ENCODE measurements around the gene ST3GAL3. TPM values are rescaled to one million over a fixed set of nuclear protein-coding genes. Genes with fewer than 3 reads are reported as not detected.

The ST3GAL3 gene
- total and polyA plus RNA-seq, 11 donors = 14.4 to 31.7 (median 26.3) TPM

DNA sequence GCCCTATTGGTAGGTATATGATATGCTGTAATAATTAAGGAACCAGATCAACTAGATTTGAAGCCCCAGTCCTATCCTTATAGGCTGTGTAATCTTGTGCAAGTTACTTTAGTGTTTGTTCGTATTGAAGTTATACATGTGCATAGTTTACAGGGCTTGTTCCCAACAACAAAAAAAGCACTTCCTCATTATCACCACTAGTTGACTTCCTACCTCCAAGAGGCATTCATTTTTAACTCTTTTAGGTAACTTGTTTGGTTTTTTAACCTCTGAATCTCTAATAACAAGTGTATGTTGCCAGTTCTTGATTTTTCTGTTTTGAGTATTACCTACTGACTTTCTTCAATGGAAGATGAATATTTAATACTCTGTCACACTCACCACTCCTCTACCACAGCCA lies 71.9 kb downstream of the ST3GAL3 start:
- H3K27ac ChIP-seq = no peak overlapping the region
- H3K9me3 ChIP-seq = peaks cover 0 to 29% (median 3%) of the 10 kb centered on the region in 12 donors
- WGBS, 4 donors = 87 to 95% (median 91%) methylated on average over 1 of the region's 1 CpG
- no peak overlapping the region for H3K4me3 ChIP-seq
- peaks cover 0 to 8% (median 0%) of the 10 kb centered on the region in 9 donors for H3K36me3 ChIP-seq
- no peak for DNase-seq
- peaks cover 0 to 31% (median 8%) of the 10 kb centered on the region in 12 donors for H3K4me1 ChIP-seq
- intact Hi-C loops (cut with DNase I) = no loop called here
- TF ChIP-seq POLR2A (IDR thresholded peaks at IDR 0.05) = no peak
- peak in 2 of 12 donors; percentile 26 to 32 for TF ChIP-seq CTCF (IDR thresholded peaks at IDR 0.05)
- H3K27me3 ChIP-seq = no peaks in the 10 kb centered on the region
- no peak for ATAC-seq

DNA sequence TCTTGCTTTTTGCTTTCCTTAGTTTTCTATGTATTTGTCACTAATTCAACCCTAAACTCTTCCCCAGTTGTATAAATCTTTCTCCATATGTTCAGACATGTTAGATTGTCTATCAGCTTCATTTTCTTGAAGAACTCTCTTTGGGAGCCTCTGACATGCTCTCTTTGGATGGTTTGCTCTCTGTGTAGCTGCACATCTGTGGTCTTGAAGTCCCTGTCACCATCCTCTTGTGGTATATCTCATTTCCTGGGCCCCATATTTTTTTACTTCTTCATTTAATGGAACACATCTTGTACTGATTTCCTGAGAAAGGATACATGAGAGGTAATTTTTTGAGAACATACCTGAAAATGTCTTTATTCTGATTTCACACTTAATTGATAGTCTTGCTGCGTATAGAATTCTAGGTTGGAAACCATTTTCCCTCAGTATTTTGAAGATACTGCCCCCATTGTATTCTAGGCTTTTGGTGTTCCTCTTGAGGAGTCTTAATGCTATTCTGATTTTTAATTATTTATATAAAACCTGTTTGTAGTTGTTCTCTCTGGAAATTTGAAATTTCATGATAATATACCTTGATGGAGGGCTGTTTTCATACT lies 72.6 kb downstream of the ST3GAL3 start:
- ATAC-seq (no peak), DNase-seq (no peak)
- Histone ChIP-seq H3K27me3 (no peaks in the 10 kb centered on the region), H3K27ac (no peak overlapping the region), H3K36me3 (peaks cover 0 to 1% (median 0%) of the 10 kb centered on the region in 9 donors), H3K4me1 (peaks cover 0 to 31% (median 8%) of the 10 kb centered on the region in 12 donors), H3K4me3 (no peak overlapping the region), H3K9me3 (peaks cover 0 to 29% (median 3%) of the 10 kb centered on the region in 12 donors)
- TF ChIP-seq POLR2A (IDR thresholded peaks at IDR 0.05) (no peak), CTCF (IDR thresholded peaks at IDR 0.05) (no peak)
- WGBS, 4 donors = 96 to 100% (median 99%) methylated on average over 1 of the region's 1 CpG
- intact Hi-C loops (cut with DNase I) = loop anchor here in 1 of 10 donors (5.0 kb wide), 1 partner anchor 102 kb away; no protein-coding TSS in a partner anchor

GRCh38 chr1:43781574-43781973 lies 74.2 kb downstream of the ST3GAL3 start:
- Histone ChIP-seq H3K4me3 (no peak overlapping the region), H3K4me1 (peaks cover 0 to 36% (median 11%) of the 10 kb centered on the region in 12 donors), H3K27ac (no peak overlapping the region), H3K27me3 (no peaks in the 10 kb centered on the region), H3K36me3 (no peaks in the 10 kb centered on the region), H3K9me3 (peaks cover 0 to 29% (median 3%) of the 10 kb centered on the region in 12 donors)
- intact Hi-C loops (cut with DNase I) = loop anchor here in 1 of 10 donors (5.0 kb wide), 1 partner anchor 101 kb away; no protein-coding TSS in a partner anchor
- TF ChIP-seq POLR2A (IDR thresholded peaks at IDR 0.05) = no peak
- TF ChIP-seq CTCF (IDR thresholded peaks at IDR 0.05) = no peak
- no peak for DNase-seq
- 74 to 88% (median 83%) methylated on average over 2 of the region's 2 CpGs for WGBS, 4 donors
- no peak for ATAC-seq

- Histone ChIP-seq H3K27ac (peak overlapping the region in 2 of 12 donors; percentile 28 to 63), H3K4me3 (no peak overlapping the region), H3K9me3 (peaks cover 0 to 18% (median 3%) of the 10 kb centered on the region in 12 donors), H3K27me3 (no peaks in the 10 kb centered on the region), H3K4me1 (peaks cover 0 to 47% (median 22%) of the 10 kb centered on the region in 12 donors), H3K36me3 (no peaks in the 10 kb centered on the region)
- DNase-seq (peak in 1 of 5 donors; percentile 34), ATAC-seq (peak in 3 of 4 donors; percentile 44 to 55 (median 49))
- intact Hi-C loops (cut with DNase I) = loop anchor here in 1 of 10 donors (5.0 kb wide), 1 partner anchor 99 kb away; no protein-coding TSS in a partner anchor
- TF ChIP-seq POLR2A (IDR thresholded peaks at IDR 0.05) (no peak), CTCF (IDR thresholded peaks at IDR 0.05) (no peak)
- WGBS, 4 donors = 71 to 74% (median 73%) methylated on average over 4 of the region's 4 CpGs
Measured at GRCh38 chr1:43783096-43783670, 75.8 kb downstream of the ST3GAL3 start.
